Measurements from ENCODE around the gene PRDM16. TPM values are rescaled to one million over a fixed set of nuclear protein-coding genes. Genes with fewer than 3 reads are reported as not detected.

Gene PRDM16
- total RNA-seq, 1 donor, result 6.5 TPM

GRCh38 chr1:3190256-3191041 is 121.4 kb downstream of the PRDM16 start:
- no peak for DNase-seq (ENCODE audit: insufficient read length, low spot score, missing footprints)
- TF ChIP-seq, protein P1, sequence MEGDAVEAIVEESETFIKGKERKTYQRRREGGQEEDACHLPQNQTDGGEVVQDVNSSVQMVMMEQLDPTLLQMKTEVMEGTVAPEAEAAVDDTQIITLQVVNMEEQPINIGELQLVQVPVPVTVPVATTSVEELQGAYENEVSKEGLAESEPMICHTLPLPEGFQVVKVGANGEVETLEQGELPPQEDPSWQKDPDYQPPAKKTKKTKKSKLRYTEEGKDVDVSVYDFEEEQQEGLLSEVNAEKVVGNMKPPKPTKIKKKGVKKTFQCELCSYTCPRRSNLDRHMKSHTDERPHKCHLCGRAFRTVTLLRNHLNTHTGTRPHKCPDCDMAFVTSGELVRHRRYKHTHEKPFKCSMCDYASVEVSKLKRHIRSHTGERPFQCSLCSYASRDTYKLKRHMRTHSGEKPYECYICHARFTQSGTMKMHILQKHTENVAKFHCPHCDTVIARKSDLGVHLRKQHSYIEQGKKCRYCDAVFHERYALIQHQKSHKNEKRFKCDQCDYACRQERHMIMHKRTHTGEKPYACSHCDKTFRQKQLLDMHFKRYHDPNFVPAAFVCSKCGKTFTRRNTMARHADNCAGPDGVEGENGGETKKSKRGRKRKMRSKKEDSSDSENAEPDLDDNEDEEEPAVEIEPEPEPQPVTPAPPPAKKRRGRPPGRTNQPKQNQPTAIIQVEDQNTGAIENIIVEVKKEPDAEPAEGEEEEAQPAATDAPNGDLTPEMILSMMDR (IDR thresholded peaks at IDR 0.05; ENCODE audit: extremely low read depth, low read depth, low read length), result no peak
- no peak overlapping the region for H3K4me2 ChIP-seq (ENCODE audit: insufficient read depth, low read length)
- no peaks in the 10 kb centered on the region for H3K9me3 ChIP-seq (ENCODE audit: low read depth, low read length)
- no peak overlapping the region for H3K4me3 ChIP-seq (ENCODE audit: insufficient read depth, low read length)
- no peaks in the 10 kb centered on the region for H3K27me3 ChIP-seq (ENCODE audit: insufficient read depth, low read length)
- H4K20me1 ChIP-seq (ENCODE audit: insufficient read depth, low read length), result peaks cover 2% of the 10 kb centered on the region
- H3K79me2 ChIP-seq (ENCODE audit: insufficient read depth, low read length), result no peaks in the 10 kb centered on the region
- H2AFZ ChIP-seq (ENCODE audit: low read length), result no peak overlapping the region
- no peaks in the 10 kb centered on the region for H3K4me1 ChIP-seq (ENCODE audit: insufficient read depth, low read length)
- H3K36me3 ChIP-seq (ENCODE audit: insufficient read depth, low read length), result no peaks in the 10 kb centered on the region
- no peak overlapping the region for H3K27ac ChIP-seq (ENCODE audit: low read depth, low read length)

DNA sequence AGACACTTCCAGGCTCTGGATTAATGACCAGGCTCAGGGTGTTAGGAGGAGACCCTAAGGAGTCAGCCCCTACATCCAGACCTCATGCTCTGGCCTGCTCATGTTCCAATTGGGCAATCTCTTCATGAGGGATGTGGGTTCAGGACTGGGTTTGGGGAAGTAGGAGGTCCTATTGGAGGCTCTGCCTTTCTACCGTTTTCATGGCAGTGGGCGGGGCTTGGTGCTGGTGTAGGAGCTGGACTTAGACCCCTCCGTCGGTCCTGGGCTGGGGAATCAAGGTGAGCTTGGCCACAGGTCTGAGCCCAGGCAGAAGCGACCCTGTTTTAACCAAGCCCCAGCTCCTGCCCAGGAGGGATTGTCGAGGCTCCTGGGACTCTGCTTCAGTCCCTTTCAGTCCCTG is 123.4 kb downstream of the PRDM16 start:
- H3K9me3 ChIP-seq (ENCODE audit: low read depth, low read length), result no peaks in the 10 kb centered on the region

DNA sequence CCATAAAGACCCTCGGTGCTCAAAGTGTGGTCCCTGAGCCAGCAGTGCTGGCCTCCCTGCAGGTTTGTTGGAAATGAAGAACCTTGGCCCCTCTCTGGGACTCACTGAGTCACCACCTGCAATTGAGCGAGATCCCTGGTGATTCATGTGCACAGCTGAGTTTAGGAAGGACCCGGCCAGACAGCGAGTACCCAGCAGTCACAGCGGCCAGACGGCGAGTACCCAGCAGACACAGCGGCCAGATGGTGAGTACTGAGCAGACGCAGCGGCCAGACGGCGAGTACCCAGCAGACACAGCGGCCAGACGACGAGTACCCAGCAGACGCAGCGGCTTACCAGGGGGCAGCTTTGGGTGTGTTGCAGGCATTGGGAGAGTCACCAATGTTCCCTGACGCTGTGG is 123.8 kb downstream of the PRDM16 start:
- Histone ChIP-seq H3K27ac (ENCODE audit: low read depth, low read length) (no peak overlapping the region), H3K36me3 (ENCODE audit: insufficient read depth, low read length) (no peaks in the 10 kb centered on the region), H3K79me2 (ENCODE audit: insufficient read depth, low read length) (no peaks in the 10 kb centered on the region), H3K9me3 (ENCODE audit: low read depth, low read length) (no peaks in the 10 kb centered on the region), H3K4me2 (ENCODE audit: insufficient read depth, low read length) (no peak overlapping the region), H2AFZ (ENCODE audit: low read length) (no peak overlapping the region), H3K4me3 (ENCODE audit: insufficient read depth, low read length) (no peak overlapping the region), H3K27me3 (ENCODE audit: insufficient read depth, low read length) (no peaks in the 10 kb centered on the region), H3K4me1 (ENCODE audit: insufficient read depth, low read length) (no peaks in the 10 kb centered on the region), H4K20me1 (ENCODE audit: insufficient read depth, low read length) (peaks cover 2% of the 10 kb centered on the region)
- DNase-seq (ENCODE audit: insufficient read length, low spot score, missing footprints), result peak; percentile 94
- TF ChIP-seq, protein P1 (IDR thresholded peaks at IDR 0.05; ENCODE audit: extremely low read depth, low read depth, low read length), result no peak

More for the DNA sequence above, 123.4 kb downstream of the PRDM16 start:
- no peaks in the 10 kb centered on the region for H3K36me3 ChIP-seq (ENCODE audit: insufficient read depth, low read length)
- H3K4me1 ChIP-seq (ENCODE audit: insufficient read depth, low read length), result no peaks in the 10 kb centered on the region
- TF ChIP-seq, protein P1 (IDR thresholded peaks at IDR 0.05; ENCODE audit: extremely low read depth, low read depth, low read length), result no peak
- H2AFZ ChIP-seq (ENCODE audit: low read length), result no peak overlapping the region
- H3K27me3 ChIP-seq (ENCODE audit: insufficient read depth, low read length), result no peaks in the 10 kb centered on the region
- no peak overlapping the region for H3K4me3 ChIP-seq (ENCODE audit: insufficient read depth, low read length)
- DNase-seq (ENCODE audit: insufficient read length, low spot score, missing footprints), result no peak
- no peaks in the 10 kb centered on the region for H3K79me2 ChIP-seq (ENCODE audit: insufficient read depth, low read length)
- no peak overlapping the region for H3K4me2 ChIP-seq (ENCODE audit: insufficient read depth, low read length)
- H4K20me1 ChIP-seq (ENCODE audit: insufficient read depth, low read length), result peaks cover 2% of the 10 kb centered on the region
- no peak overlapping the region for H3K27ac ChIP-seq (ENCODE audit: low read depth, low read length)

- Histone ChIP-seq H3K36me3 (ENCODE audit: insufficient read depth, low read length) (no peaks in the 10 kb centered on the region), H2AFZ (ENCODE audit: low read length) (no peak overlapping the region), H4K20me1 (ENCODE audit: insufficient read depth, low read length) (peaks cover 2% of the 10 kb centered on the region), H3K27me3 (ENCODE audit: insufficient read depth, low read length) (no peaks in the 10 kb centered on the region), H3K9me3 (ENCODE audit: low read depth, low read length) (no peaks in the 10 kb centered on the region), H3K4me3 (ENCODE audit: insufficient read depth, low read length) (no peak overlapping the region), H3K4me2 (ENCODE audit: insufficient read depth, low read length) (no peak overlapping the region), H3K4me1 (ENCODE audit: insufficient read depth, low read length) (no peaks in the 10 kb centered on the region), H3K79me2 (ENCODE audit: insufficient read depth, low read length) (no peaks in the 10 kb centered on the region), H3K27ac (ENCODE audit: low read depth, low read length) (no peak overlapping the region)
- TF ChIP-seq, protein P1 (IDR thresholded peaks at IDR 0.05; ENCODE audit: extremely low read depth, low read depth, low read length), result no peak
- no peak for DNase-seq (ENCODE audit: insufficient read length, low spot score, missing footprints)
Measured at GRCh38 chr1:3193811-3194210, 124.8 kb downstream of the PRDM16 start.

All from osteoblast (primary cell).